ENCODE measurements around the gene HSPB6.

Gene HSPB6

GRCh38 chr19:35715981-35716800, 40.6 kb downstream of the HSPB6 start:
- H3K4me3 ChIP-seq (ENCODE audit: low read length, poor library complexity, severe bottlenecking), result peak overlapping the region; percentile 81
- H3K4me1 ChIP-seq (ENCODE audit: insufficient read depth, low read length, poor library complexity, severe bottlenecking), result peaks cover 27% of the 10 kb centered on the region
- TF ChIP-seq EZH2phosphoT487 (IDR thresholded peaks at IDR 0.05; ENCODE audit: borderline replicate concordance) (no peak), CTCF (conservative IDR thresholded peaks at IDR 0.05; ENCODE audit: low read length) (no peak)
- H3K9ac ChIP-seq (ENCODE audit: low read depth, low read length, poor library complexity, severe bottlenecking), result peak overlapping the region; percentile 79
- H3K4me2 ChIP-seq (ENCODE audit: low read depth, low read length, poor library complexity, severe bottlenecking), result peak overlapping the region; percentile 84
- H3K9me2 ChIP-seq (replicated peaks; ENCODE audit: low read depth, low read length), result no peaks in the 10 kb centered on the region
- peak overlapping the region; percentile 89 for H2AFZ ChIP-seq (ENCODE audit: low read length)
- no peaks in the 10 kb centered on the region for H3F3A ChIP-seq (ENCODE audit: low read depth)
- H3K9me3 ChIP-seq (ENCODE audit: insufficient read depth, low read depth, low read length), result no peaks in the 10 kb centered on the region
- peaks cover 22% of the 10 kb centered on the region for H4K20me1 ChIP-seq (ENCODE audit: insufficient read depth, low read length, poor library complexity, severe bottlenecking)
- no peaks in the 10 kb centered on the region for H3K36me3 ChIP-seq (ENCODE audit: insufficient read depth, low read length)
- H3K79me2 ChIP-seq (ENCODE audit: insufficient read depth, low read length), result peaks cover 37% of the 10 kb centered on the region
- H3K27me3 ChIP-seq (ENCODE audit: insufficient read depth, low read length, poor library complexity, severe bottlenecking), result no peaks in the 10 kb centered on the region

GRCh38 chr19:35715355-35715809, 41.4 kb downstream of the HSPB6 start:
- Histone ChIP-seq H3K9me3 (ENCODE audit: insufficient read depth, low read depth, low read length) (no peaks in the 10 kb centered on the region), H3F3A (ENCODE audit: low read depth) (no peaks in the 10 kb centered on the region), H3K79me2 (ENCODE audit: insufficient read depth, low read length) (peaks cover 32% of the 10 kb centered on the region)

GRCh38 chr19:35714601-35715354, 42.1 kb downstream of the HSPB6 start:
- no peaks in the 10 kb centered on the region for H3K36me3 ChIP-seq (ENCODE audit: insufficient read depth, low read length)
- H3K9me3 ChIP-seq (ENCODE audit: insufficient read depth, low read depth, low read length), result no peaks in the 10 kb centered on the region
- TF ChIP-seq CTCF (conservative IDR thresholded peaks at IDR 0.05; ENCODE audit: low read length) (peak; percentile 47; the same call in 1 of the 2 replicates), EZH2phosphoT487 (IDR thresholded peaks at IDR 0.05; ENCODE audit: borderline replicate concordance) (no peak)
- H3K4me3 ChIP-seq (ENCODE audit: low read length, poor library complexity, severe bottlenecking), result peak overlapping the region; percentile 81
- H3K9ac ChIP-seq (ENCODE audit: low read depth, low read length, poor library complexity, severe bottlenecking), result peak overlapping the region; percentile 79
- H3K4me1 ChIP-seq (ENCODE audit: insufficient read depth, low read length, poor library complexity, severe bottlenecking), result peaks cover 27% of the 10 kb centered on the region
- no peaks in the 10 kb centered on the region for H3K9me2 ChIP-seq (replicated peaks; ENCODE audit: low read depth, low read length)
- peak overlapping the region; percentile 84 for H3K4me2 ChIP-seq (ENCODE audit: low read depth, low read length, poor library complexity, severe bottlenecking)
- H3K79me2 ChIP-seq (ENCODE audit: insufficient read depth, low read length), result peaks cover 26% of the 10 kb centered on the region
- H3K27me3 ChIP-seq (ENCODE audit: insufficient read depth, low read length, poor library complexity, severe bottlenecking), result no peaks in the 10 kb centered on the region
- H3F3A ChIP-seq (ENCODE audit: low read depth), result no peaks in the 10 kb centered on the region
- H2AFZ ChIP-seq (ENCODE audit: low read length), result no peak overlapping the region
- peaks cover 17% of the 10 kb centered on the region for H4K20me1 ChIP-seq (ENCODE audit: insufficient read depth, low read length, poor library complexity, severe bottlenecking)

More at GRCh38 chr19:35715355-35715809, 41.4 kb downstream of the HSPB6 start:
- H3K4me1 ChIP-seq (ENCODE audit: insufficient read depth, low read length, poor library complexity, severe bottlenecking), result peaks cover 27% of the 10 kb centered on the region
- no peak overlapping the region for H2AFZ ChIP-seq (ENCODE audit: low read length)
- peaks cover 22% of the 10 kb centered on the region for H4K20me1 ChIP-seq (ENCODE audit: insufficient read depth, low read length, poor library complexity, severe bottlenecking)
- H3K9me2 ChIP-seq (replicated peaks; ENCODE audit: low read depth, low read length), result no peaks in the 10 kb centered on the region
- no peaks in the 10 kb centered on the region for H3K36me3 ChIP-seq (ENCODE audit: insufficient read depth, low read length)
- no peaks in the 10 kb centered on the region for H3K27me3 ChIP-seq (ENCODE audit: insufficient read depth, low read length, poor library complexity, severe bottlenecking)
- peak overlapping the region; percentile 81 for H3K4me3 ChIP-seq (ENCODE audit: low read length, poor library complexity, severe bottlenecking)
- TF ChIP-seq EZH2phosphoT487 (IDR thresholded peaks at IDR 0.05; ENCODE audit: borderline replicate concordance) (no peak), CTCF (conservative IDR thresholded peaks at IDR 0.05; ENCODE audit: low read length) (no peak)
- H3K9ac ChIP-seq (ENCODE audit: low read depth, low read length, poor library complexity, severe bottlenecking), result peak overlapping the region; percentile 79
- H3K4me2 ChIP-seq (ENCODE audit: low read depth, low read length, poor library complexity, severe bottlenecking), result peak overlapping the region; percentile 84
